HG02678 (cell line): ENCODE results near the gene CDC14B.
"Not testable (repeated sequence)": the region's sequence is repeated elsewhere in the genome, so short reads cannot be mapped to it uniquely, and the experiment has no call there.

ENCODE experiments used
- ATAC-seq: cut with Tn5 transposase; IDR thresholded peaks from one replicate; pipeline ENCODE4 v1.9.1; 2021; ENCODE audit warnings: mild to moderate bottlenecking, moderate library complexity; ENCODE audit not compliant: unreplicated experiment

CDC14B gene

GRCh38 chr9:96633579-96633978 lies 13.9 kb upstream of the CDC14B start:
- ATAC-seq: not testable (repeated sequence)

- ATAC-seq: no peak
Observed at GRCh38 chr9:96626912-96627311, 7.3 kb upstream of the CDC14B start.

- no peak for ATAC-seq
Observed at GRCh38 chr9:96621618-96622017, 2.0 kb upstream of the CDC14B start.

- no peak for ATAC-seq
Observed at GRCh38 chr9:96620832-96621269, 1.2 kb upstream of the CDC14B start.

GRCh38 chr9:96620181-96620514 lies 505 bp upstream of the CDC14B start:
- ATAC-seq: no peak

GRCh38 chr9:96619124-96619465 lies 548 bp downstream of the CDC14B start:
- ATAC-seq: peak; percentile 16

GRCh38 chr9:96618209-96619123 lies 1.2 kb downstream of the CDC14B start:
- ATAC-seq: no peak

- no peak for ATAC-seq
Observed at GRCh38 chr9:96617439-96618185, 2.0 kb downstream of the CDC14B start.

GRCh38 chr9:96616817-96617438 lies 2.7 kb downstream of the CDC14B start:
- no peak for ATAC-seq

- no peak for ATAC-seq
Observed at GRCh38 chr9:96615411-96615810, 4.2 kb downstream of the CDC14B start.

GRCh38 chr9:96614664-96615063 lies 5.0 kb downstream of the CDC14B start:
- not testable (repeated sequence) for ATAC-seq

GRCh38 chr9:96612966-96613589 lies 6.6 kb downstream of the CDC14B start:
- ATAC-seq: no peak

GRCh38 chr9:96612105-96612965 lies 7.3 kb downstream of the CDC14B start:
- no peak for ATAC-seq

- no peak for ATAC-seq
Observed at GRCh38 chr9:96611302-96611701, 8.3 kb downstream of the CDC14B start.

- ATAC-seq: no peak
Observed at GRCh38 chr9:96609732-96610131, 9.9 kb downstream of the CDC14B start.

- no peak for ATAC-seq
Observed at GRCh38 chr9:96607971-96608370, 11.7 kb downstream of the CDC14B start.

- no peak for ATAC-seq
Observed at GRCh38 chr9:96605328-96605727, 14.3 kb downstream of the CDC14B start.

- no peak for ATAC-seq
Observed at GRCh38 chr9:96604004-96604319, 15.7 kb downstream of the CDC14B start.

GRCh38 chr9:96603305-96604003 lies 16.2 kb downstream of the CDC14B start:
- no peak for ATAC-seq

- ATAC-seq: no peak
Observed at GRCh38 chr9:96599298-96599697, 20.3 kb downstream of the CDC14B start.
